SK-N-SH (cell line): ENCODE results near the gene RERG.

Experiments
- MAX ChIP-seq: IDR thresholded peaks from 2 replicates; pipeline ENCODE4 v1.4.0; 2012; ENCODE audit warnings: low read depth
- RAD21 ChIP-seq: IDR thresholded peaks from 2 replicates; pipeline ENCODE4 v1.6.1; 2012; ENCODE audit warnings: mild to moderate bottlenecking, low read length
- SMC3 ChIP-seq: IDR thresholded peaks from 2 replicates; pipeline ENCODE4 v1.6.1; 2012; ENCODE audit warnings: low read depth, low read length, improper control_type of control experiment

GRCh38 chr12:15227004-15227679 lies 5.9 kb upstream of the RERG start:
- TF ChIP-seq SMC3 (peak; percentile 67), RAD21 (peak; percentile 60), MAX (no peak)
